Liver (tissue), 3 donors: ENCODE data around the gene JMJD7.

ENCODE experiments used
- FOXA2 ChIP-seq: IDR thresholded peaks from 2 replicates; pipeline ENCODE4 v1.6.1; 2016; ENCODE audit warnings: antibody characterized with exemption
- GABPA ChIP-seq, 2 donors: IDR thresholded peaks in 1 of 2; conservative IDR thresholded peaks in 1 of 2; 2 replicates each; pipeline ENCODE4 v1.6.1; 2016; ENCODE audit warnings: antibody characterized with exemption in 2 of 2, mild to moderate bottlenecking in 1 of 2, moderate library complexity in 1 of 2
- JUND ChIP-seq, 2 donors: IDR thresholded peaks; 2 replicates each; pipeline ENCODE4 v1.6.1; 2016; ENCODE audit warnings: antibody characterized with exemption in 2 of 2
- MAX ChIP-seq: IDR thresholded peaks from 2 replicates; pipeline ENCODE4 v1.6.1; 2016; ENCODE audit warnings: antibody characterized with exemption
- NR2F2 ChIP-seq: IDR thresholded peaks from 2 replicates; pipeline ENCODE4 v1.6.1; 2016; ENCODE audit warnings: antibody characterized with exemption
- RAD21 ChIP-seq, 2 donors: IDR thresholded peaks; 2 replicates each; pipeline ENCODE4 v1.6.1; 2016; ENCODE audit warnings: antibody characterized with exemption in 2 of 2, mild to moderate bottlenecking in 2 of 2
- REST ChIP-seq: IDR thresholded peaks from 2 replicates; pipeline ENCODE4 v1.6.1; 2016; ENCODE audit warnings: antibody characterized with exemption, mild to moderate bottlenecking
- SP1 ChIP-seq: IDR thresholded peaks from 2 replicates; pipeline ENCODE4 v1.6.1; 2018; ENCODE audit warnings: antibody characterized with exemption, mild to moderate bottlenecking
- TAF1 ChIP-seq: conservative IDR thresholded peaks from 2 replicates; pipeline ENCODE4 v1.6.1; 2016; ENCODE audit warnings: antibody characterized with exemption, mild to moderate bottlenecking
- YY1 ChIP-seq: IDR thresholded peaks from 2 replicates; pipeline ENCODE4 v1.6.1; 2016; ENCODE audit warnings: antibody characterized with exemption, mild to moderate bottlenecking
- ZBTB33 ChIP-seq: IDR thresholded peaks from 2 replicates; pipeline ENCODE4 v1.6.1; 2016; ENCODE audit warnings: antibody characterized with exemption
- TF ChIP-seq, protein P1 (sequence below): fragments of 150-350 bp; IDR thresholded peaks from 2 replicates; pipeline ENCODE4 v1.5.1; 2017; ENCODE audit warnings: improper control_type of control experiment, low read depth, low read length; ENCODE audit not compliant: missing input control
- TF ChIP-seq, protein P2 (sequence below): IDR thresholded peaks from 2 replicates; pipeline ENCODE4 v1.6.1; 2016; ENCODE audit warnings: antibody characterized with exemption
- donor health status: healthy.
- donor health status: healthy.

DNA sequence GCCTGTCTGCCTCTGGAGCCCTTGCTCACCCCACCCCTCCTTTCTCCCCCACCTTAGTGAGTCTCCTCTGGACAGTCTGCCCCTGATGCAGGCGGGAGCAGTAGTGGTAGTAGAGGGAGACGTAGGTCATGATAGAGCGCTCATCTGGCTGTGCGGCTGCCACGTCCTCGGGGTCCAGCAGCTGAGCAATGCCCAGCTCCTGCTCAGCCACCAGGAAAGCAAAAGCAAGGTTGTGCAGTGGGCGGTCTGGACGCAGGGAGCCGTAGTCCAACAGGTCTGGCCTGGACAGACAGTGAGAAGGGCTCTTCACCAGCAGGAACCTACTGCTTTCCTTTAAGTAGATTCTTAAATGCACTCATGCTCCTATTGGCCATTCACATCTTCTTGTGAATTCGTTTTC, 59.3 kb downstream of the JMJD7 start:
- TF ChIP-seq, protein P1, sequence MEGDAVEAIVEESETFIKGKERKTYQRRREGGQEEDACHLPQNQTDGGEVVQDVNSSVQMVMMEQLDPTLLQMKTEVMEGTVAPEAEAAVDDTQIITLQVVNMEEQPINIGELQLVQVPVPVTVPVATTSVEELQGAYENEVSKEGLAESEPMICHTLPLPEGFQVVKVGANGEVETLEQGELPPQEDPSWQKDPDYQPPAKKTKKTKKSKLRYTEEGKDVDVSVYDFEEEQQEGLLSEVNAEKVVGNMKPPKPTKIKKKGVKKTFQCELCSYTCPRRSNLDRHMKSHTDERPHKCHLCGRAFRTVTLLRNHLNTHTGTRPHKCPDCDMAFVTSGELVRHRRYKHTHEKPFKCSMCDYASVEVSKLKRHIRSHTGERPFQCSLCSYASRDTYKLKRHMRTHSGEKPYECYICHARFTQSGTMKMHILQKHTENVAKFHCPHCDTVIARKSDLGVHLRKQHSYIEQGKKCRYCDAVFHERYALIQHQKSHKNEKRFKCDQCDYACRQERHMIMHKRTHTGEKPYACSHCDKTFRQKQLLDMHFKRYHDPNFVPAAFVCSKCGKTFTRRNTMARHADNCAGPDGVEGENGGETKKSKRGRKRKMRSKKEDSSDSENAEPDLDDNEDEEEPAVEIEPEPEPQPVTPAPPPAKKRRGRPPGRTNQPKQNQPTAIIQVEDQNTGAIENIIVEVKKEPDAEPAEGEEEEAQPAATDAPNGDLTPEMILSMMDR: no peak
- TF ChIP-seq SP1 (no peak), REST (no peak), FOXA2 (no peak), JUND (IDR thresholded peaks at IDR 0.05) (no peak), MAX (no peak), TAF1 (no peak), GABPA (IDR thresholded peaks at IDR 0.05 in 1 of 2, conservative IDR thresholded peaks at IDR 0.05 in 1 of 2) (no peak), ZBTB33 (no peak), YY1 (no peak), NR2F2 (no peak), RAD21 (IDR thresholded peaks at IDR 0.05) (no peak)
- TF ChIP-seq, protein P2, sequence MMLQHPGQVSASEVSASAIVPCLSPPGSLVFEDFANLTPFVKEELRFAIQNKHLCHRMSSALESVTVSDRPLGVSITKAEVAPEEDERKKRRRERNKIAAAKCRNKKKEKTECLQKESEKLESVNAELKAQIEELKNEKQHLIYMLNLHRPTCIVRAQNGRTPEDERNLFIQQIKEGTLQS: no peak
